GM08714 (cell line): ENCODE measurements around the gene CLN6.
"Not testable (repeated sequence)": the region's sequence is repeated elsewhere in the genome, so short reads cannot be mapped to it uniquely, and the experiment has no call there.

Experiments used
- H3K4me3 ChIP-seq: fragments of 200-500 bp; sonication (Bioruptor generic); 2 replicates; pipeline ENCODE4 v1.5.1; 2014; ENCODE audit warnings: mild to moderate bottlenecking, low read length, inconsistent platforms
- ZNF274 ChIP-seq: IDR thresholded peaks from 2 replicates; pipeline ENCODE4 v1.6.1; 2012; ENCODE audit warnings: mild to moderate bottlenecking, low read depth, low read length

CLN6 gene

DNA sequence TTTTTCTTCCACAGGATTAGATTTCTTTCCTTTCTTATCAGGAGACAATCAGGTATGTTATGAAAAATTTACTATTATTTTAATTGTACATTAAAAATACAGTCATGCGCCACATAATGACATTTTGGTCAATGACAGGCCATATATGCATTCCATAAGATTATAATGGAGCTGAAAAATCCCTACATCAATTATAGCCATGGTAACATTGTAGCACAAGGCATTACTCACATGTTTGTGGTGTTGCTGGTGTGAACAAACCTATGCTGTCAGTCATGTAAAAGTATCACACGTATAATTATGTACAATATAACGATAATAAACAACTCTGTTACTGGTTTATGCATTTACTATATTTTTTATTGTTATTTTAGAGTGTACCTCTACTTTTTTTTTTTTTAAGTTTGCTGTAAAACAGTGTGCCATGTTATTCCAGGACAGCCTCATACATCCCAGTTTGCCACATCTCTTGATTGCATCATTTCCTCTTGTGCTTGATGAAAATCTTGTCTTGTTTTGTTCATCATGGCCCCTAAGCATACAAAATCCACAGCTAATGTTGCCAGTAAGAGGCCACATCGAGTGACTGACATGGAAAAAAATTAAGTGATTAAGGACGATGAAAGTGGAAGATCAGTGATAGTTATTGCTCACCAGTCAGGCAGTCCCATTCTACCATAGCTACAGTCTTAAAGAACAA is 45.8 kb downstream of the CLN6 start:
- no peak for TF ChIP-seq ZNF274
- H3K4me3 ChIP-seq, result no peak overlapping the region

DNA sequence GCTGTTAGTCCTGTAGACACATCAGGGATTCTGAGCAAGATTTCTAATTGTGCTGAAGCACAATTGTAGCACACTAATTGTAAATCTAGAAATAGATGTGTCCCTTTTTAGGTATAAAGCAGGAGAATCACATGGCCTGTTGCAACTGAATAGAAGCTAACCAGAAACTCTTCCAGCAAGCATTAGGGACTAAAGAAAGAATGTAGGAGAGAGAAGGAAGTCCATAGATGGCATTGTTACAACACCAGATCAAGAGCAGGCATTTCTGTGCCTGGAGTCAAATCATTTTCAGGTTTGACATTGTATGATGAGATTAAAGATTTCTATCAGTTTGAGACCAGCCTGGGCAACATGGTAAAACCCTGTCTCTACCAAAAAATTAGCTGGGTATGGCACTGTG is 51.8 kb downstream of the CLN6 start:
- TF ChIP-seq ZNF274, result no peak
- H3K4me3 ChIP-seq, result no peak overlapping the region

DNA sequence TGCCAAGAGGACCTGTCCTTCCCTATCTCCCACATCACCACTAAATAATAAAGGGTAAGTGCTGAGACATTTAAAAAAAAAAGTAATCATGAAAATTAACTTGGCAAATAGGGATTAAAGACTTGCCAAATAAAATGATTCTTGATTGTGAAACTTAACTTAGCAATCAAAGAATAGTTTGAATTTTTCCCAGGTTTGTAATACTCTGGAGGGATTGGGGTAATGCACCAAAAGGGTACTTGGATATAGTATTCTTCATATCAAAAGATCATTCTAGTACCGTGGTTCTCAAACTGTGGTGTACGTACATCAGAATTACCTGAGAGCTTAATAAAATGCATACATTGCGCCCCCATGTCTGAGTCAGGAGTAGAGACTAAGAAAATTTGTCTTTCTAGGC is 52.9 kb downstream of the CLN6 start:
- H3K4me3 ChIP-seq, result no peak overlapping the region

DNA sequence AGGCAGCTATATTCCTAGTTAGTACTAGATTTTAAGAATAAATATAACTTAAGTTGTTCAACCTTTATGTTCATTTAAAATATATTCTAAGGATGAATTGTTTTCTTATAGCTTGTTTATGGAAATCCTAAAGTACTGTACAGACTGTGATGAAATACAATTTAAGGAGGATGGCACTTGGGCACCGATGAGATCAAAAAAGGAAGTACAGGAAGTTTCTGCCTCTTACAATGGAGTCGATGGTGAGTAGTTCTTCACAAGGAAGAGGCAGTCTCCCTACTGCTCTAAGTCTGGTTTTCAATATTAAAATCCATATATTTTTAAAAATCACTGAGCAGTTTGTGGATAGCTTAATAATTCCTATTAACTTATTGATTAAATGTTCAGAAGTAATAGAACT is 54.0 kb downstream of the CLN6 start:
- no peak overlapping the region for H3K4me3 ChIP-seq

More for the DNA sequence above, 52.9 kb downstream of the CLN6 start:
- no peak for TF ChIP-seq ZNF274

DNA sequence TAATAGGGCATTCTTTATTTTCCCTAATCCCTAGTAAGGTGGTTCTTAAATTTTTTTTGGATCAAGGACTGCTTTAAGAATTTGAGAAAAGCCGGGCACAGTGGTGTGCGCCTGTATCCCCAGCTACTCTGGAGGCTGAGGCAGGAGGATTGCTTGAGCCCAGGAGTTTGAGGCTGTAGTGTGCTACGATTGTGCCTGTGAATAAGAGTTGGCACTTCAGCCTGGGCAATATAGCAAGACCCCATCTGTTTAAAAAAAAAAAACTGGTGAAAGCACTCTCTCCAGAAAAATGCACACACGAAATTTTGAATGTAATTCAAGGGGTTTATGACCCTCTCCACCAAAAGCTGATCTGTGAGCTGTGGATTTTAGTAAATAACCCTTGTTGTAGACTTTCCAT is 56.4 kb downstream of the CLN6 start:
- H3K4me3 ChIP-seq, result no peak overlapping the region
- no peak for TF ChIP-seq ZNF274

More for the DNA sequence above, 54.0 kb downstream of the CLN6 start:
- TF ChIP-seq ZNF274, result no peak

DNA sequence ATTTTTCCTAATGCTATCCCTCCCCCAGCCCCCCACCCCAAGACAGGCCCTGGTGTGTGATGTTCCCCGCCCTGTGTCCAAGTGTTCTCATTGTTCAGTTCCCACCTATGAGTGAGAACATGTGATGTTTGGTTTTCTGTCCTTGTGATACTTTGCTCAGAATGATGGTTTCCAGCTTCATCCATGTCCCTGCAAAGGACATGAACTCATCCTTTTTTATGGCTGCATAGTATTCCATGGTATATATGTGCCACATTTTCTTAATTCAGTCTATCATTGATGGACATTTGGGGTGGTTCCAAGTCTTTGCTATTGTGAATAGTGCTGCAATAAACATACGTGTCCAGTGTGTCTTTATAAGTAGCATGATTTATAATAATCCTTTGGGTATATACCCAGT is 57.5 kb downstream of the CLN6 start:
- not testable (repeated sequence) for H3K4me3 ChIP-seq

DNA sequence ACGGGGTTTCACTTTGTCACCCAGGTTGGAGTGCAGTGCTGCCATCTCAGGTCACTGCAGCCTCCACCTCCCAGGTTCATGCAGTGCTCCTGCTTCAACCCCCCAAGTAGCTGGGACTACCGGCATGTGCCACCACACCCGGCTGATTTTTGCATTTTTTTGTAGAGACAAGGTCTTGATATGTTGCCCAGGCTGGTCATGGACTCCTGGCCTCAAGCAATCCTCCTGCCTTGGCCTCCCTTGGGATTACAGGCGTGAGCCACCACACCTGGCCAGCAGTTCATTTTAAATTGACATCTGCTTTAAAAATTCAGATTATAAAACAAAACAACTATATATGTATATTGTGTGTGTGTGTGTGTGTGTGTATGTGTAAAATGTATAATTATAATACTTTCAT is 62.7 kb downstream of the CLN6 start:
- no peak for TF ChIP-seq ZNF274
- no peak overlapping the region for H3K4me3 ChIP-seq

DNA sequence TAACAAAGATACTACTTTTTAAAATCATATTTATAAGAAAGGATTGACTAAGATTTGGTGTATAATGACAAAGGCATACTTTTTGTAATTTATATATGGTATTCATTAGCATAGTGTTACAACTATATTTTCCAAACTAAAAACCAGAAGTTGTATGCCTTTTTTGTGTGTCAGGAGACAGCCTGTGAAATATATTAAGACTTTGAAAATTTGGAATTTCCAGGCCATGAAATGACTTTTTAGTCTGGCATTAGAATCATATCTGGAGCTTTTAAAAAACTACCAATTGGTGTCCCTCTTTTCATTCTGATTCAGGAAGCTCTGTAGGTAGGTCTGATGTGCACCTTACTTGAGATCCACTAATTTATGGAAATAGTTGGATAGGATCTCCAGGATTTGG is 66.3 kb downstream of the CLN6 start:
- TF ChIP-seq ZNF274, result no peak
- H3K4me3 ChIP-seq, result no peak overlapping the region

DNA sequence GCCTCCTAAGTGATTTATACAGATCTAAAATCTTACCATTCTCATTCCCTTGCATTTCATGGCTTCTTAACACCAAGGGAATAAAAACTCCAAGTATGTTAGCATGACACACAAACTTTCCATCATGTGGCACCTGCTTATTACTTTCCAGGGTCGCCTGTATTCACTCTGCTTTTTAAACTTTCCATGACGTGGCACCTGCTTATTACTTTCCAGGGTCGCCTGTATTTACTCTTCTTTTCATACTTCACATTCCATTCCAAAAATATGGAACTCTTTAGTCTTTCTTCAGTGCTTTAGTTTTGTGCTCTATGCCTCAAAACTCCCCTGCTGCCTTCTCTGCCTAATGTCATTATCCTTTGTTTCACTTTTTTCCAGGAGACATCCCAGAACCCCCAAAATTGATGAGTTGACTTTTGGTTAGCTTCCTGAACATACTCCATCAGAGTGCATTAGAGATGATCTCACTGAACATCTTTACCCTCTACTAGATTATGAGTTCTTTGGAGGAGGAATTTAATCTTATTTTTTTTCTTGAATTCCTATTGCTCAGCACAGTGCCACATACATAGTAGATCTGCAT is 71.4 kb downstream of the CLN6 start:
- TF ChIP-seq ZNF274, result no peak
- H3K4me3 ChIP-seq, result no peak overlapping the region

DNA sequence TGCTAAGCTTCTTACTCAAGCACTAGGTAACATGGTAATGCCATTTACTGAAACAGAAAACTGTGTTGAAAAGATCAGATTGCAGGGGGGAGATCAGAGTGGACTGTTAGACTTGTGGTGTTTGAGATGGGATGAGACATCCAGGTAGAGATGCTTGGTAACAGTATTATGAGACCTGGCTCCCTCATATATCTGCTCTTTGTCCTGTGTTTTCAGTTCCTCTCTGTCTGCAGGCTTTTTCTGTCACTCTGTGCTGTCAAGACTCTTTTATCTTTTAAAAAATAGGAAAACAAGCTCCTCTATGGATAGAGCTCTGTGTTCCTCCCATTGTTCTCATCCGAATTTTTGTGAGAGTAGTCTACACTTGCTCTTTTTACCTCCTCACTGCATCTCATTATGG is 72.5 kb downstream of the CLN6 start:
- no peak overlapping the region for H3K4me3 ChIP-seq
- TF ChIP-seq ZNF274, result no peak
